HCT116 (cell line): ENCODE measurements around the gene RASGEF1B. TPM values are rescaled to one million over a fixed set of nuclear protein-coding genes. Genes with fewer than 3 reads are reported as not detected.

Experiments
- ATAC-seq: fragments of 200-7000 bp; cut with Tn5 transposase; 2 replicates; pipeline ENCODE4 v1.9.1; 2020; ENCODE audit warnings: mild to moderate bottlenecking, moderate library complexity
- BruUV-seq: library from RNA; stranded (reverse); fragments of 400-500 nt; replicated peaks from 2 replicates; lab custom pipeline; 2021; lab: Mats Ljungman, UMichigan
- CTCF ChIA-PET: fragments of 300-600 bp; sonication (Branson Sonifier 250); formaldehyde crosslinking; loops from one replicate; lab custom pipeline; 2021; ENCODE audit warnings: antibody characterized with exemption; lab: Charles Lee
- POLR2A ChIA-PET: fragments of 300-600, 350-600 bp; sonication (Branson Sonifier 250); formaldehyde crosslinking; loops from one replicate; lab custom pipeline; 2021; ENCODE audit warnings: antibody characterized with exemption; lab: Charles Lee
- RAD21 ChIA-PET, 2 experiments: fragments of 300-600 bp; sonication (Branson Sonifier 250); formaldehyde crosslinking; loops; one replicate each; lab custom pipeline; 2023; ENCODE audit warnings: low total read pairs in 2 of 2; ENCODE audit not compliant: uncharacterized antibody in 2 of 2, unreplicated experiment in 2 of 2, low non-redundant PET in 1 of 2; lab: Charles Lee
- DNase-seq: peaks from one replicate; pipeline ENCODE4 v3.0.0-alpha.2; 2010; ENCODE audit warnings: low read depth, low spot score
- H2AFZ ChIP-seq: fragments of 200-600 bp; shearing (Covaris generic), sonication (generic); 2 replicates; pipeline ENCODE4 v1.6.1; 2017; ENCODE audit warnings: low read depth, mixed run types, mixed read lengths, antibody characterized with exemption, low read length; ENCODE audit not compliant: poor library complexity, severe bottlenecking
- H3K27ac ChIP-seq: 2 replicates; pipeline ENCODE4 v1.5.1; 2012; ENCODE audit warnings: low read depth, low read length
- H3K27me3 ChIP-seq: fragments of 200-600 bp; sonication (generic); 2 replicates; pipeline ENCODE4 v1.6.1; 2016; ENCODE audit warnings: mixed run types, low read length, mixed read lengths; ENCODE audit not compliant: insufficient read depth
- H3K36me3 ChIP-seq, 2 experiments: fragments of 200-500 bp in 1 of 2; fragments of 200-600 bp in 1 of 2; sonication (Bioruptor generic) in 1 of 2; sonication (generic) in 1 of 2; 2 replicates each; pipeline versions ENCODE4 v1.5.1 to v1.6.1; 2014 to 2016; ENCODE audit warnings: low read length in 2 of 2, inconsistent platforms in 1 of 2, mixed read lengths in 1 of 2, mixed run types in 1 of 2; ENCODE audit not compliant: insufficient read depth in 2 of 2, control insufficient read depth in 1 of 2
- H3K4me1 ChIP-seq, 2 experiments: fragments of 200-600 bp in 1 of 2; sonication (generic) in 1 of 2; 2 replicates each; pipeline versions ENCODE4 v1.5.1 to v1.6.1; 2012 to 2017; ENCODE audit warnings: low read length in 2 of 2, inconsistent platforms in 1 of 2, mild to moderate bottlenecking in 1 of 2, mixed read lengths in 1 of 2, mixed run types in 1 of 2, moderate library complexity in 1 of 2; ENCODE audit not compliant: insufficient read depth in 2 of 2, control insufficient read depth in 1 of 2
- H3K4me2 ChIP-seq: fragments of 200-600 bp; sonication (generic); 2 replicates; pipeline ENCODE4 v1.6.1; 2017; ENCODE audit warnings: mixed run types, low read length, mixed read lengths
- H3K4me3 ChIP-seq, 2 experiments: fragments of 200-600 bp in 1 of 2; sonication (generic) in 1 of 2; replicated peaks in 1 of 2; 2 replicates each; pipeline ENCODE4 v1.5.1; 2011 to 2016; ENCODE audit warnings: low read length in 2 of 2, control low read depth in 1 of 2, low read depth in 1 of 2, mild to moderate bottlenecking in 1 of 2, mixed read lengths in 1 of 2, mixed run types in 1 of 2
- H3K79me2 ChIP-seq: fragments of 200-600 bp; sonication (generic); 2 replicates; pipeline ENCODE4 v1.6.1; 2017; ENCODE audit warnings: mild to moderate bottlenecking, mixed run types, low read length, moderate library complexity, mixed read lengths; ENCODE audit not compliant: insufficient read depth
- H3K9ac ChIP-seq: fragments of 200-600 bp; sonication (generic); 2 replicates; pipeline ENCODE4 v1.6.1; 2016; ENCODE audit warnings: low read length, mixed read lengths
- H3K9me2 ChIP-seq: fragments of 200-600 bp; sonication (generic), shearing (Covaris generic); 2 replicates; pipeline ENCODE4 v1.6.1; 2017; ENCODE audit warnings: mixed run types, mild to moderate bottlenecking, moderate library complexity; ENCODE audit not compliant: insufficient read depth
- H3K9me3 ChIP-seq, 2 experiments: fragments of 200-500 bp in 1 of 2; fragments of 200-600 bp in 1 of 2; sonication (Bioruptor generic) in 1 of 2; sonication (generic) in 1 of 2; 2 replicates each; pipeline ENCODE4 v1.6.1; 2014 to 2017; ENCODE audit warnings: low read length in 2 of 2, mixed read lengths in 2 of 2, inconsistent platforms in 1 of 2, low read depth in 1 of 2, mild to moderate bottlenecking in 1 of 2, mixed run types in 1 of 2, moderate library complexity in 1 of 2; ENCODE audit not compliant: control insufficient read depth in 1 of 2, insufficient read depth in 1 of 2
- H4K20me1 ChIP-seq: fragments of 200-600 bp; sonication (generic), shearing (Covaris generic); 2 replicates; pipeline ENCODE4 v1.6.1; 2017; ENCODE audit warnings: mixed run types, mild to moderate bottlenecking, moderate library complexity; ENCODE audit not compliant: insufficient read depth
- ATF3 ChIP-seq: IDR thresholded peaks from 2 replicates; pipeline ENCODE4 v1.6.1; 2012
- CTCF ChIP-seq, 3 experiments: fragments of 200-600 bp in 1 of 3; sonication (generic) in 1 of 3; IDR thresholded peaks in 2 of 3; conservative IDR thresholded peaks in 1 of 3; 2 replicates each; pipeline ENCODE4 v1.5.1; 2012 to 2017; ENCODE audit warnings: low read depth in 2 of 3, low read length in 2 of 3, antibody characterized with exemption in 1 of 3, borderline replicate concordance in 1 of 3, control low read depth in 1 of 3, mild to moderate bottlenecking in 1 of 3, mixed read lengths in 1 of 3, mixed run types in 1 of 3, moderate library complexity in 1 of 3; ENCODE audit not compliant: insufficient read depth in 1 of 3
- ELF1 ChIP-seq: IDR thresholded peaks from 2 replicates; pipeline ENCODE4 v1.6.1; 2012; ENCODE audit warnings: low read depth, borderline replicate concordance
- EZH2 ChIP-seq: fragments of 200-600 bp; sonication (generic); IDR thresholded peaks from 2 replicates; pipeline ENCODE4 v1.6.1; 2017; ENCODE audit warnings: antibody characterized with exemption, mixed run types
- MAX ChIP-seq: IDR thresholded peaks from 2 replicates; pipeline ENCODE4 v1.6.1; 2012
- SIN3A ChIP-seq: IDR thresholded peaks from 2 replicates; pipeline ENCODE4 v1.6.1; 2012; ENCODE audit warnings: low read depth
- SP1 ChIP-seq: IDR thresholded peaks from 2 replicates; pipeline ENCODE4 v1.6.1; 2012; ENCODE audit warnings: low read depth
- SRF ChIP-seq: IDR thresholded peaks from 2 replicates; pipeline ENCODE4 v1.6.1; 2012; ENCODE audit warnings: low read depth
- TCF7L2 ChIP-seq: IDR thresholded peaks from 2 replicates; pipeline ENCODE4 v1.7.0; 2011; ENCODE audit warnings: borderline replicate concordance, inconsistent platforms; ENCODE audit not compliant: insufficient read depth, insufficient read length; ENCODE audit errors: extremely low read depth
- ZBTB33 ChIP-seq: IDR thresholded peaks from 2 replicates; pipeline ENCODE4 v1.6.1; 2011; ENCODE audit warnings: mild to moderate bottlenecking, low read length, moderate library complexity; ENCODE audit not compliant: insufficient replicate concordance; ENCODE audit errors: extremely low read depth
- ZNF274 ChIP-seq: fragments of 200-500 bp; sonication (Bioruptor generic); IDR thresholded peaks from 2 replicates; pipeline ENCODE4 v1.6.1; 2014; ENCODE audit warnings: mild to moderate bottlenecking, low read depth, low read length, inconsistent platforms
- intact Hi-C: fragments of 100-400 bp; cut with micrococcal nuclease; formaldehyde crosslinking; loops from 2 replicates; pipeline ENCODE4 v1.10.0; 2022
- total RNA-seq: library from RNA; stranded (reverse); gene quantifications from one replicate; pipeline ENCODE4 v1.2.1, GENCODE V29; 2021; ENCODE audit not compliant: unreplicated experiment

Gene RASGEF1B
- total RNA-seq, 1 experiment from 2014 or later, result 0.25 TPM

- peaks cover 41% of the 10 kb centered on the region for H3K27me3 ChIP-seq
- intact Hi-C loops, result no loop called here
- ATAC-seq (no peak), DNase-seq (no peak)
- no peaks in the 10 kb centered on the region for H3K9me2 ChIP-seq
- TF ChIP-seq EZH2, result no peak
- TF ChIP-seq SIN3A, result no peak
- TF ChIP-seq MAX, result no peak
- no peak for TF ChIP-seq CTCF (IDR thresholded peaks at IDR 0.05 in 2 of 3, conservative IDR thresholded peaks at IDR 0.05 in 1 of 3; ENCODE audit: borderline replicate concordance in 1 of 3, insufficient read depth in 1 of 3, low read depth in 2 of 3, low read length in 2 of 3)
- TF ChIP-seq ZNF274, result no peak
- no peak for TF ChIP-seq SP1
- TF ChIP-seq ZBTB33, result no peak
- no peak for TF ChIP-seq SRF
- TF ChIP-seq ATF3, result no peak
- no peak for TF ChIP-seq ELF1
- no peak for TF ChIP-seq TCF7L2
- no peaks in the 10 kb centered on the region for H3K4me1 ChIP-seq
- BruUV-seq, result no TSS peak
- H3K9me3 ChIP-seq, result no peaks in the 10 kb centered on the region
- no peaks in the 10 kb centered on the region for H3K79me2 ChIP-seq
- H3K9ac ChIP-seq, result no peak overlapping the region
- H3K27ac ChIP-seq, result no peak overlapping the region
- H3K4me2 ChIP-seq, result no peak overlapping the region
- ChIA-PET POLR2A (no interaction called here), CTCF (no interaction called here), RAD21 (no interaction called here)
- H3K4me3 ChIP-seq, result no peak overlapping the region
- no peaks in the 10 kb centered on the region for H4K20me1 ChIP-seq
- no peaks in the 10 kb centered on the region for H3K36me3 ChIP-seq
- no peak overlapping the region for H2AFZ ChIP-seq
Observed at GRCh38 chr4:81397635-81398034, 74.1 kb downstream of the RASGEF1B start.
